ENCODE measurements around the gene SUCNR1.
"Not testable (repeated sequence)": the region's sequence is repeated elsewhere in the genome, so short reads cannot be mapped to it uniquely, and the experiment has no call there.

The SUCNR1 gene

DNA sequence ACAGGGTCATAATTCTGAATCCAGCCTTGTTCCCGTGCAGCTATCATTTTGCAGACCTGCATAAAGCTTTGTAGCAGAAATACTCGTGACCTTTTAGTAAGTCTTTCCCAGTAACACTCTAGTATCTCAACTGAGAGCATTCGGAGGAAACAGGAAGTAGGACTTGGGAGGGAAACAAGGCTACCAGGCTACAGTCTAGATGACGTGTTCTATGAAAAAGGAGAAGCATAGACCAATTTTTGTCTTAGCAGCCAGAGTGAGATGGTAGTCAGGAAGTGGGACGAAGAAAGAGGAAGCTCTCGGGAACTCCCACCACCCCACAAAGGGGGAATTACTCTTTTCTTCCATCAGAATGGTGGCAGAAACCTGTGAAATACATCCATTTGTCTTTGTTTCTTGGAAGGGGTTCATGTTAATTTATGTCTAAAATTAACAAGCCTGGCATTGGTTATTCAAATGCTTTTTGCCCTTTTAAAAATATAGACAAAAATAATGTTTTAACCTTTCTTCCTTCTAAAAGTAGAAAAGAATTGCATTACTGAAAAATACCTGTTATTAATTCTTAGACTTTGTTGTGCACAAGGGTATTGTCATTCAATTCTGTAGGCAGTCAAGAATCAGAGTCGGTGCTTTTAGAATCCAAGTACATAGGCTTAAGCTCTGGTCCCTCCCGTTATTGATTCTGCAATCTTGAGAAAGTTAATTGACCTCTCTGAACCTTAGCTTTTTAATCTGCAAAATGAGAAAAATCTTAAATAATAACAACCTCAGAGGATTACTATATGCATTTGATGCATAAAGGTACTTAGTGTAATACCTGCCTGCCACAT, 1.6 kb upstream of the SUCNR1 start:
- no peak for DNase-seq (ENCODE audit: low read depth)

DNA sequence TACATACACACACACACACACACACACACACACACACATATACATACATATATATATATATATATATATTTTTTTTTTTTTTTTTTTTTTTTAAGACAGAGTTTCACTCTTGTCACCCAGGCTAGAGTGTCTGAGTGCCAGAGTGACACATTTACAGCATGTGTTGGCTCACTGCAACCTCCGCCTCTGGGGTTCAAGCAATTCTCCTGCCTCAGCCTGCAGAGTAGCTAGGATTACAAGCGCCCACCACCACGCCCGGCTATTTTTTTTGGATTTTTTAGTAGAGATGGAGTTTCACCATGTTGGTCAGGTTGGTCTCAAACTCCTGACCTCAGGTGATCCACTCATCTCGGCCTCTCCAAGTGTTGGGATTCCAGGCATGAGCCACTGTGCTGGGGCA, 636 bp downstream of the SUCNR1 start:
- not testable (repeated sequence) for DNase-seq (ENCODE audit: low read depth)

DNA sequence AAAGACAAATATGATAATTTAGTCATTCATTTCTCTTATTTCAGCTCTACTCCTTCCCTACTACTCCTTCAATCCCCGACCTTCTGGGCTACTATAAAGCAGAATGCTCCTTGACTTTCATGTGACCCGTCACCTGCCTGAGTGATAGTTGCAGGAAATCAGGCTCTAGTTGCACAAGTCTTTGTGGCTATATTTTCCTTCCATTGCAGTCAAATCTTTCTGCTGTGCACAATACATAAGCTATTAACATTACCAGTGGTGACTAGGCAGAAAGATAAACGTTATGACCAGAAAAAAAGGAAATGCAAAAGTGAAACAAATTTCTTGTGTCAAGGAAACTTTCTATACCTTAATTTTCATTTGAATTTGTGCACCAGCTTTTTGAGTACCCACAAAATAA, 2.3 kb downstream of the SUCNR1 start:
- no peak for DNase-seq (ENCODE audit: low read depth)

DNA sequence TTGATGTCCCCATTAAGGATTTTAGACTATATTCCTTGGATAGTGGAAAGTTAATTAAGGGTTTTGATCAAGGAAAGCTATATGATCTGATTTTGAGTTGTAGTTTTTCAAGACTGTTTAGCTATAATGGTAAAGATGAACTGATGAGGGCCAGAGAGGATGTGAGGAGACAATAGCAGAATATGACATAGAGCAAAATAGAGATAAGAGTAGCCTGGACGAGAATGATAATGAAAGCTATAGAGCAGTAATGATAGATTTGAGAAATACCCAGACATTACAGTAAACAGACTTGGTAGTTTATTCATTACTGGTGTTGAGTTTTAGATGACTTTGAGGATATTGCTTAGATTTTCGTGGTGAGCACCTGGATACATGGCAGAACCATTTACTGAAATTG, 3.8 kb downstream of the SUCNR1 start:
- DNase-seq (ENCODE audit: low read depth) = no peak

DNA sequence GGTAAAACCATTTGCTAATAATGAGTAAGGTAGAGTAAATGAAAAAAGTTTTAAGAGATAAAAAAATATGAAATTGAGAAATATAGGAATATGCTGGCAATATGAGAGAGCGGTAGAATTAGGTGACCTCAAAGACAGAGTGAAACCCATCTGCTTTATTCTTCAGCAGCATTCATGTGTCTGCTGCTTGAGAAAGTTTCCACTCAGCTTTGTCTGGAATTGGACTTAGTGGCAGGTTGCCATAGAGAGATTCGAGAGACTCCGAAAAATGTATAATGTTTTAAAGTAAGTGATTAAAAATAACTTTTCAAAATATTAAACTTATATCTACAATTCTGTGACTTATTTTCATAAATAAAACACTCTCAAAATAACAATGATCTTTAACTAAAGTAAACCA, 5.0 kb downstream of the SUCNR1 start:
- no peak for DNase-seq (ENCODE audit: low read depth)

DNA sequence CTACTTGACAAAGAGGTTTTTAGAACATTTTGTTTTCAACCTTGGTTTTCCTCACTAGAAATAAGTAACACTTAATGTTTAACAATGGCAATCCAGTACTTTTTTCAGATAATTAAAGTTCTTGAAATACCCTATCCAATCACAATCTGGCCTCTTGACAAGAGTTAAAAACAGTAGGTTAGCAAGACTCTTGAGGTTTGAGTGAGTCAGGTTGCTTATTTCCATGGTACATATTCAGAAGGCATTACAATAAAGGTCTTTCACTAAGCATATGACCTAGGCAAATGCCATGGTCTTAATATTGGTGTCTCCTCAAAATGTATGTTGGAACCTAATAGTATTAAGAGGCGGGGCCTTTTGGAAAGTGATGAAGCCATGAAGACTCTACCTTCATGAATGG, 5.6 kb downstream of the SUCNR1 start:
- no peak for DNase-seq (ENCODE audit: low read depth)

DNA sequence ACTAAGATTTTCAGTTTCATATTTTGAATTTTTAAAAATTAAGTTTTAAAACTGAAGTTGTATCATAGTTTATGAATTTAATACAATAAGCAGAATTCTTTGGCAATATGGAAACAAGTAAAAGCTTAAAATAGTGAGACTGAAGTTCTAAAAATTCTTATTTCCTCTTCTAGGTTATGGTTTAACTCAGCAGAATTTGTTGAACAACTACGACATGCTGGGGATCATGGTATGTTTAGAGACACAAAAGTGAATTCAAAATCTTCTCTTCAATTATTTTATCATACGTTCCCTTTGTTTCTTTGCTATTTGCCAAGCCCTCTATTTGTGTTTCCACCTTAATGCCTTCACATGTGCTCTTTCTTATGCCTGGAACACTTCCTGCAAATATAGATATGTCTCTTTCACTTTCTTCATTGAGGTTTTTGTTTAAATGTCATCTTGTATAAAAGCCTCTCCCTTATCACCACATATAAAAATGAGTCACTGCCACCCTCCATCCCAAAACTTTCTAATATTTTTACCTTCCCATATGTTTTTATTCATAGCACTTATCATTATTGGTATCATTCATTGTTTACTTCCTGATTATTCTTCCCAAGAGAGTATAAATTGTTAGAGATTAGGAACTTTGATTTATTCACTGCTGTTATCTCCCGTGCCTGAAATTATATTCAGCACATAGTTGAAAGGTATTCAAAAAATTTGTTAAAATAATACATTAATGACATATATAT, 6.4 kb downstream of the SUCNR1 start:
- no peak for DNase-seq (ENCODE audit: low read depth)

DNA sequence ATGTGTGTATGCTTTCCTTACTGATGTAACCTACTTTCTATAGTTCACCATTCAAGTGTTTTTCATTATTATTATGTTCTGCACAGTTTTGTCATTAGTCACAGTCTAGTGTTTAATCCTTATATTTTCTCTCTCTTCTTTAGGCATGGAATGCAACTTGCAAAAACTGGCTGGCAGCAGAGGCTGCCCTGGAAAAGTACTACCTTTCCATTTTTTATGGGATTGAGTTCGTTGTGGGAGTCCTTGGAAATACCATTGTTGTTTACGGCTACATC, 6.9 kb downstream of the SUCNR1 start:
- DNase-seq (ENCODE audit: low read depth) = no peak

DNA sequence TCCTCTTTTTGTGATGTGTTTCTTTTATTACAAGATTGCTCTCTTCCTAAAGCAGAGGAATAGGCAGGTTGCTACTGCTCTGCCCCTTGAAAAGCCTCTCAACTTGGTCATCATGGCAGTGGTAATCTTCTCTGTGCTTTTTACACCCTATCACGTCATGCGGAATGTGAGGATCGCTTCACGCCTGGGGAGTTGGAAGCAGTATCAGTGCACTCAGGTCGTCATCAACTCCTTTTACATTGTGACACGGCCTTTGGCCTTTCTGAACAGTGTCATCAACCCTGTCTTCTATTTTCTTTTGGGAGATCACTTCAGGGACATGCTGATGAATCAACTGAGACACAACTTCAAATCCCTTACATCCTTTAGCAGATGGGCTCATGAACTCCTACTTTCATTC, 7.7 kb downstream of the SUCNR1 start:
- DNase-seq (ENCODE audit: low read depth) = no peak

DNA sequence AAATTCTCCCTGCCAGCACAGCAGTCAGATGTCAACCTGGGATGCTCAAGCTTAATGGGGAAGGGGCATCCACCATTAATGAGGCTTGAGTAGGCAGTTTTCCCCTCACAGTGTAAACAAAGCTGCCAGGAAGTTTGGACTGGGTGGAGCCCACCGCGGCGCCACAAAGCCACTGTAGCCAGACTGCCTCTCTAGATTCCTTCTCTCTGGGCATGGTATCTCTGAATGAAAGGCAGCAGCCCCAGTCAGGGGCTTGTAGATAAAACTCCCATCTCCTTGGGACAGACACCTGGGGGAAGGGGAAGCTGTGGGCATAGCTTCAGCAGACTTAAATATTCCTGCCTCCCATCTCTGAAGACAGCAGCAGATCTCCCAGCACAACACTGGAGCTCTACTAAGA, 12.0 kb downstream of the SUCNR1 start:
- DNase-seq (ENCODE audit: low read depth) = not testable (repeated sequence)

DNA sequence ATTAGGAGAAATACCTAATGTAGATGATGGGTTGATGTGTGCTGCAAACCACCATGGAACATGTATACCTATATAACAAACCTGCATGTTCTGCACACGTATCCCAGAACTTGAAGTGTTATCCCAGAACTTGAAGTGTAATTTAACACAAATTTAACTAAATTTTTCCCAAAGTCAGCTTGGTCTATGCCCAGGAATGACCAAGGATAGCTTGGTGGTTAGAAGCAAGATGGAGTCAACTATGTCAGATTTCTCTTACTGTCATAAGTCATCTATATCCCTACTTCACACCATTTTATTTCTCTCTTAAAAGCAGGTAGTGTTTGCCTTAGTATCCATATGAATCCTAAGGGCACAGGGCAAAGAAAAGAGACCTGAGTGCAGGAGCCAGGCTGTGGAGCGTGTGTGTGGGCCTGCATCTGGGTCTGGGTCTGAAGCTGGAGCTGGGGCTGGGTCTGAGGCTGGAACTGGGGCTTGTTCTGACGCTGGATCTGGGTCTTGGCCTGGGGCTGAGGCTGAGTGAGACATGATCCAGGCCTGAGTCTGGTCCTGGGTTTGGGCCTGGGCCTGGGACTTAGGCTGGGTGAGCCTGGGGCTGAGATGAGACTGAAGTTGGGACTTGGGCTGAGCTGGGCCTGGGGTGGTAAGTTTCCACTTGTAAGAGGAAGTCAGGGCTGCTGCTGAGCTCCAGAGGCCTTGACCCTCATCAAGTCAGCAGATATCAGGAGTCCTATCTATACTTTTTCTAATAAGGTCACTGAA, 14.2 kb downstream of the SUCNR1 start:
- not testable (repeated sequence) for DNase-seq (ENCODE audit: low read depth)

DNA sequence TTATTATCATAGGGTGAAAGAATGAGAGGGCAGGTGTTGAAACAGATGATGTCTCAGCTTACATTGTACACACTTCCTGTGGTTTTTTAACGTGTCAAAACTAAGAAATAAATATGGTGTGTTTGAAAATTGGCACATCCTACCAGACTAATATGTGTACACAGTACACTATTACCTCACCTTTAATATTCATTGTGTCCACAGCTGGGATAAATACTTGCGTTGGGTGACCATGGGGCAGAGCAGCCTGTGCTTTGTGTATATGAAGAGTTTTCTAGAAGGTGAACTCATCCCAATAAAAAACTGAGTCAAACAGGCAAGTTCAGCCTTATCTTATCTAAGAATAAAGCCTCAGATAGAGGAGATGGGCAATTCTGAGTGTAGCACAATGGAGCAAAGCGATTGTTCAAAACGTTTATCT, 17.3 kb downstream of the SUCNR1 start:
- no peak for DNase-seq (ENCODE audit: low read depth)

DNA sequence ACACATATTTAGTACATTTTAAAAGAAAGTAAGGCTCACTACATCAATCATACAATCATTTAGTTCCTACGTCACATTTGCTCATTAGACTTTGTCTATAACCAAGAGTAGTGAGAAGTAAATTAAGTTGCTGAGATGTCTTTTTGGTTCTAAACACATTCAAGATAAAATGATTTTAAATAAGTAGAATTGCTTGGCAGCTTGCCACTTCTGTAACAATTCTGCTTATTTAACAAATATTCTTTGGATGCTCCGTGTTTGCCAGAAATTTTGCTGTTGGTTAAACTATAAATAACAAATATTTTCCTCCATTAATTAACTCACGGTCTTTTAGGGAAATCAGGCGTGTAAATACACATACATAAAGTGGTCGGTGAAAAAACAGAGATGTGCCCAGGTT, 18.3 kb downstream of the SUCNR1 start:
- DNase-seq (ENCODE audit: low read depth) = no peak

DNA sequence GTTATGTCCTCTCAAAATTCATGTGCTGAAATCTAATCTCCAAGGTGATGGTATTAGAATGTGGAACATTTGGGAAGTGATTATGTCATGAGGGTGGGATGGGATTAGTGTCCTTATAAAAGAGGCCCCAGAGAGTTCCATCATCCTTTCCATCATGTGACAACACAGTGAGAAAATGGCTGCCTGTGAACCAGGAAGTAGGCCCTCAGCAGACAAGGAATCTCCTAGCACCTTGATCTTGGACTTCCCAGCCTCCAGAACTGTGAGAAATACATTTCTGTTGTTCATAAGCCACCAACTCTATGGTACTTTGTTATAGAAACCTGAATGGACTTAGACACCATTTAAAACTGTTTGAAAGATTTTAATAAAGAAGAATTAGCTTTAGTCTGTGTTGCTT, 20.8 kb downstream of the SUCNR1 start:
- no peak for DNase-seq (ENCODE audit: low read depth)

DNA sequence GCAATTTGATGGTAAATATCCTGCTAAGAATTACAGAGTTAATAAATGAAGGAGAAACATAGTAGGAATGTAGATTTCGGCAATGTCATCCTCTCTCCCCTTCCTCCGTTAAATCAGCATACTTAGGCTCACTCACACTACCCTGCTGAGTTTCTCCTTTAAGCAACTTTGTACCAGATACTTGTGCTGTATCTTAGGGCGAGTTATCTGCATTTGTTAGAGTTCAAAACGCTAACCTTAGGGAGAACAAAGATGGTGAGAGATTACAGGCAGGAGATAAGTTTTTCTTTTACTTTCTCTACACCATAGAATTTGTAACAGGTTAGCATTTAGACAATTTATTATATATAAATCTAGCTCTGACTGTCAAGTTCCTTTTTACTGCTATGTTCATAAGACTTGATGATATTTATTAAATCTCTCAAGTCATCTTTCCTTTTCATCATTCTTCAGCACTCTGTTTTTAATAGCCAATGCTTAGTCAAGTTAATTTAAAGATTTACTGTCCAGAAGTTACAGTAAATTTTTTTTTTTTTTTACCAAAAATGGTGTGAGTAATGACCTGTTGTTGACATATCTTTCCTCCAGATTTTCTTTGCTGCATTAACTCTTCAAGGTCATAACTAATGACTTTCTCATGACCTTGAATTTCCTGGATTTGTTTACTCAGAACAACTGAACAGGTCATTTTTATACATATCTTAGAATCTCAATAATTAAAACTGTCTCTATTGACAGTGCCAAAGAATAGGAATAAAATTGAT, 22.2 kb downstream of the SUCNR1 start:
- no peak for DNase-seq (ENCODE audit: low read depth)

DNA sequence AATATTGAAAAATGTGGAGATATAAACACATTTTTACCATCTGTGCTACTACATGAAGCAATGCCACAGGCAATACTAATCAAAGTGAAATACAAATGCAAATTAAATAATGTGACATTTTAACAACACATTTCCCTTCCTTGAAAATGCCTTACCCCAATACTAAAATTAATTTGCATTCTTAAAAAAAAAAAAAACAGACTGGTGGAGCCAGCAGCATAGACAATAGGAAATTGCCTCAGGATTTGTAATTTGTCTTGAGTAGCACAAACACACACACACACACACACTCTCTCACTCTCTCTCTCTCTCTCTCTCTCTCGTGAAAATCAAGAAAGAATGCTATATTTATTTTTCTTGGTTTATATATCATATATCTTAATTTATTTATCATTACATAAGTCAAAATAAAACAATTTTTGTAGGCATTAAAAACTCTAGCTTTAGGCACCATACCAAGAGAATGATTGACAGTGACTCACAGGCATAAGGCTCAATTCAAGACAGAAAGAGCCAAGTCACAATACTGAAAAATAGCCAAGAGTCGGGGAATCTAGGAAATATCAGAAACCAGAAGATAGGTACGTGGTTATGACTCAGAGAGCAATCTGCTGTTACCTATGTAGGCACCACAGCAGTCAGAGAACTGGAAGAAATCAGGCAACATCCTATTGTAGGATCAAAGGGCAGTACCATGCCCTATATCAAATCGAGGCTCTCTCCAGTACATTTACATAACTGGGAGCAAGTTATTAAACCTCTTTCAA, 23.0 kb downstream of the SUCNR1 start:
- DNase-seq (ENCODE audit: low read depth) = no peak

DNA sequence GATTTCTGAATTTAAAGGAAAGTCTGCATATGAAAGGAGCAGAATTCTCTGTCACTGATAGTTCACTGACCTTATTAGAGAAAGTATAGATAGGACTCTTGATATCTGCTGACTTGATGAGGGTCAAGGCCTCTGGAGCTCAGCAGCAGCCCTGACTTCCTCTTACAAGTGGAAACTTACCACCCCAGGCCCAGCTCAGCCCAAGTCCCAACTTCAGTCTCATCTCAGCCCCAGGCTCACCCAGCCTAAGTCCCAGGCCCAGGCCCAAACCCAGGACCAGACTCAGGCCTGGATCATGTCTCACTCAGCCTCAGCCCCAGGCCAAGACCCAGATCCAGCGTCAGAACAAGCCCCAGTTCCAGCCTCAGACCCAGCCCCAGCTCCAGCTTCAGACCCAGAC, 24.7 kb downstream of the SUCNR1 start:
- DNase-seq (ENCODE audit: low read depth) = not testable (repeated sequence)

DNA sequence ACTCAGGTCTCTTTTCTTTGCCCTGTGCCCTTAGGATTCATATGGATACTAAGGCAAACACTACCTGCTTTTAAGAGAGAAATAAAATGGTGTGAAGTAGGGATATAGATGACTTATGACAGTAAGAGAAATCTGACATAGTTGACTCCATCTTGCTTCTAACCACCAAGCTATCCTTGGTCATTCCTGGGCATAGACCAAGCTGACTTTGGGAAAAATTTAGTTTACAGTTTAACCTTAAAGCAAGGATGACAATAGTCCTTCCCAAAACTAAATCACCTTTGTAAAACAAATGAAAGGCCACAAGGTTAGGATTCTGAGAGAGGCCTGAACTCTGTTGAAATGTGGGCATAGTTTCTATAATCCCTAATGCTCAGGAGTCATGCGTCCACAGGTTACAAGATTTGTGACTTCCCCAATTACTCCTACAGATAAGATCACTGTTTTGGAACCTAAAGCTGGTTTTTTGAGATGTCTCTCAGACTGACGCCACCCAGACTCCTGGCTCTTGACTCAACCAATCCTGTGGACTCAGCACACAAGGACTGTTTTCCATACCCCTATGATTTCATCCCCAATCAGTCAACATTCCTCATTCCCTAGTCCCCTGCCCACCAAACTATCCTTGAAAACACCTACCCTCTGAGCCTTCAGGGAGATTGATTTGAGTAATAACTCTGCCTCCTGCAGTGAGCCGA, 25.3 kb downstream of the SUCNR1 start:
- DNase-seq (ENCODE audit: low read depth) = not testable (repeated sequence)

DNA sequence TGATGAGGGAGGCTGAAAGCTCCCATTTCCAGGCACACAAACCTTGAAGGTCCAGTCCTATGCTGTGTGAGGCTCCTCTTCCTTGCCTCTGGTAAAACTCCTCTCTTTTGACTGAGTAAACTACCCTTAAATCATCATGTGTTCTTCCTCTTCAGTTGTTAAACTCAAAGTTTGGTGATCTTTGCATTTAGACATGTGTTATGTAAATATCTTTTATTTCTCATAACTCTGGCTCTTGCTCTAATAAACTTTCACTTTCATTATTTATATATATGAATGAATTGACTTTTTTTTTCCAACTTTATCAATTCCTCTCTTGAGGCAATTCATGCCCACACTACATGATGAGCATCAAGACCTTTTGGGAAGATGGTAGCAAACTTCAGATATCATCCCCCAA, 26.6 kb downstream of the SUCNR1 start:
- no peak for DNase-seq (ENCODE audit: low read depth)

DNA sequence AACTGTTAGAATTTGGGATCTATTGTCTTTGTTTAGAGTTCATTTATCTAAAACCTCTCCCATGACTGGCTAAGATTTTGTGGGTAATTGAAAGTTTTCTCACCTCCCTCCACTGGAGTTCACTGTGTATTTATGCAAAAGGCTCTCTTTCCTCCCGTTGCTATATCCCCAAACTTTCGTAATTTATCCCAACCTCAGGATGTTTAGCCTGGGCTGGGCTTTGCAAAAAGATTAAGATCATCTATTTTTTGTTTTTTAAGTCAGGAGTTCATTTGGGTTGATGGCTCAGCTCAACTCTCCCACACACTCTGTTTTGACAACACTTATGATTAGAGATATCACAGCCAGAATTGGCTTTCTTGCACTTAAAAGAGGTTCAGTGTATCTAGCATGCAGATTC, 27.0 kb downstream of the SUCNR1 start:
- no peak for DNase-seq (ENCODE audit: low read depth)
